Activated CD4-positive, alpha-beta memory T cell treated with anti-CD3 and anti-CD28 coated beads, Interleukin-2, amount 10 ng/mL, durations not matched to agents 7 days and 5 days (primary cell): Measurements from ENCODE around the gene KRTAP5-10. TPM values are rescaled to one million over a fixed set of nuclear protein-coding genes. Genes with fewer than 3 reads are reported as not detected.
"Not testable (repeated sequence)": the region's sequence is repeated elsewhere in the genome, so short reads cannot be mapped to it uniquely, and the experiment has no call there.

Experiments used
- CTCF ChIA-PET: fragments of 350-600 bp; sonication (Branson Sonifier 250); formaldehyde crosslinking; loops from one replicate; lab custom pipeline; 2021; ENCODE audit warnings: antibody characterized with exemption, inconsistent platforms; lab: Charles Lee
- POLR2A ChIA-PET: fragments of 350-600 bp; sonication (Branson Sonifier 250); formaldehyde crosslinking; loops from one replicate; lab custom pipeline; 2021; ENCODE audit warnings: antibody characterized with exemption; lab: Charles Lee
- DNase-seq: peaks from one replicate; pipeline ENCODE4 v3.0.0-alpha.2; 2020
- H3K27ac Mint-ChIP-seq: one replicate; pipeline ENCODE4 v1.8.0; 2021; ENCODE audit warnings: mild to moderate bottlenecking, mixed read lengths
- H3K27me3 Mint-ChIP-seq: one replicate; pipeline ENCODE4 v1.8.0; 2021; ENCODE audit warnings: mixed read lengths
- H3K36me3 Mint-ChIP-seq: one replicate; pipeline ENCODE4 v1.8.0; 2021; ENCODE audit warnings: low read depth, mixed read lengths
- H3K4me1 Mint-ChIP-seq: one replicate; pipeline ENCODE4 v1.8.0; 2021; ENCODE audit warnings: mixed read lengths
- H3K4me3 Mint-ChIP-seq: one replicate; pipeline ENCODE4 v1.8.0; 2021; ENCODE audit warnings: mild to moderate bottlenecking, mixed read lengths
- H3K9me3 Mint-ChIP-seq: one replicate; pipeline ENCODE4 v1.8.0; 2021; ENCODE audit warnings: mixed read lengths
- total RNA-seq, 2 experiments: library from RNA; stranded (reverse); gene quantifications; one replicate each; pipeline ENCODE4 v1.2.3, GENCODE V29; 2021

The KRTAP5-10 gene
- total RNA-seq, 2 experiments from 2014 or later, result 0.20 TPM; not detected in 1

DNA sequence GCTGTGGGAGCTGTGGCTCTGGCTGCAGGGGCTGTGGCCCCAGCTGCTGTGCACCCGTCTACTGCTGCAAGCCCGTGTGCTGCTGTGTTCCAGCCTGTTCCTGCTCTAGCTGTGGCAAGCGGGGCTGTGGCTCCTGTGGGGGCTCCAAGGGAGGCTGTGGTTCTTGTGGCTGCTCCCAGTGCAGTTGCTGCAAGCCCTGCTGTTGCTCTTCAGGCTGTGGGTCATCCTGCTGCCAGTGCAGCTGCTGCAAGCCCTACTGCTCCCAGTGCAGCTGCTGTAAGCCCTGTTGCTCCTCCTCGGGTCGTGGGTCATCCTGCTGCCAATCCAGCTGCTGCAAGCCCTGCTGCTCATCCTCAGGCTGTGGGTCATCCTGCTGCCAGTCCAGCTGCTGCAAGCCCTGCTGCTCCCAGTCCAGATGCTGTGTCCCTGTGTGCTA, 16.6 kb upstream of the KRTAP5-10 start:
- Mint-ChIP-seq H3K4me3 (no peak overlapping the region), H3K4me1 (no peaks in the 10 kb centered on the region), H3K27ac (no peak overlapping the region), H3K36me3 (no peaks in the 10 kb centered on the region), H3K27me3 (peaks cover 16% of the 10 kb centered on the region), H3K9me3 (peaks cover 5% of the 10 kb centered on the region)
- CTCF ChIA-PET, result no interaction called here
- POLR2A ChIA-PET, result no interaction called here
- DNase-seq, result no peak

DNA sequence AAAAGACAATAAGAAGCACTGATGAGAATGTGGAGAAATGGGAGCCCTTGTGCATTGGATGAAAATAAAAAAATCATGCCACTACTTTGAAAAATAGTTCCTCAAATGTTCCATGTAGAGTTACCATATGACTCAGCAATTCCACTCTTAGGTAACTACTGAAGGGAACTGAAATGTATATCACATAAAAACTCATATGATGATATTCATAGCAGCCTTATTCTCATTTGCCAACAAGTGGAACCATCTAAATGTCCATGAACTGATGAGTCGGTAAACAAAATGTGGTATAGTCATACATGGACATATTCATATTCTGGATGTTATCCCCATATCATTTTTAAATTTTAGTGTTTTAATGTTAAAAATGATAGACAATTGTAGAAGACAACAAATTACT, 13.7 kb upstream of the KRTAP5-10 start:
- H3K36me3 Mint-ChIP-seq, result no peaks in the 10 kb centered on the region
- CTCF ChIA-PET, result no interaction called here
- no peaks in the 10 kb centered on the region for H3K4me1 Mint-ChIP-seq
- no peak overlapping the region for H3K4me3 Mint-ChIP-seq
- H3K9me3 Mint-ChIP-seq, result no peaks in the 10 kb centered on the region
- POLR2A ChIA-PET, result no interaction called here
- H3K27ac Mint-ChIP-seq, result no peak overlapping the region
- no peak for DNase-seq
- peaks cover 8% of the 10 kb centered on the region for H3K27me3 Mint-ChIP-seq

- Mint-ChIP-seq H3K36me3 (no peaks in the 10 kb centered on the region), H3K27me3 (peaks cover 13% of the 10 kb centered on the region), H3K9me3 (no peaks in the 10 kb centered on the region), H3K4me1 (no peaks in the 10 kb centered on the region), H3K27ac (no peak overlapping the region), H3K4me3 (no peak overlapping the region)
- ChIA-PET POLR2A (no interaction called here), CTCF (no interaction called here)
- no peak for DNase-seq
Measured at GRCh38 chr11:71554996-71555395, 10.4 kb upstream of the KRTAP5-10 start.

DNA sequence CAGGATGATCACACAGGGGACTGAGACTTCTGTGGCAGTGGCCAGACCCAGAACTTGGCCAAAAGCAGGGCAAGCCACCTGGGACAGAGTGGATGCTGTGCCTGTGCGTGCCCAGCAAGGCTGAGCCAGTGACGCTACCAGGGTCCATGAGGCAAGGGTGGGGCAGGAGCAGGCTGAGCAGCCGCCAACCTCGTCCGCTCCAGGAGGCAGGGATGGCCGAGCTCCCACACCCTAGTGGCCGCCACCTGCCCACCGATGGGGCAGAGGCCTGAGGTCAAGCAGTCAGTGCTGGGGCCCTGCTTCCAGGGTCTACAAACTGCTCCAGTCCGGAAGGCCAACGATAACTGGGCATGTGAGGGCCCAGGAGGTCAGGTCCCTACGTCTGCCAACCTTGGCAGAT, 9.9 kb upstream of the KRTAP5-10 start:
- ChIA-PET POLR2A (no interaction called here), CTCF (no interaction called here)
- Mint-ChIP-seq H3K27ac (no peak overlapping the region), H3K9me3 (no peaks in the 10 kb centered on the region), H3K27me3 (peaks cover 13% of the 10 kb centered on the region), H3K36me3 (no peaks in the 10 kb centered on the region), H3K4me1 (no peaks in the 10 kb centered on the region), H3K4me3 (no peak overlapping the region)
- no peak for DNase-seq

DNA sequence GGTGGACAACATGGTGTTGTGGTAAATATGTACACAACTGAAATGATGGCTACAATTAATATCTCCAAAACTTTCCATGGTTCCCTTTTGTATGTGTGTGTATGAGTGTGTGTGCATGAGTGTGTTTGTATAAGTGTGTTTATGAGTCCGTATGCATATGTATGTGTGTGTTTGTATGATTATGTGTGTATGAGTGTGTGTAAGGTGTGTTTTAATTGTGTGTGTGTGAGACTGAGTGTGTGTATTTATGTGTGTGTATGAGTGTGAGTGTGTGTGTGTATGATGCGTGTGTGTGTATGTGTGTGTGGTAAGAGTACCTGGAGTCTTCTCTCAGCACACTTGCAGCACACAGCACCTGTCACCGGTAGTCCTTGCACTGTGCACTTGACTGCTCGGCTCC, 9.3 kb upstream of the KRTAP5-10 start:
- H3K9me3 Mint-ChIP-seq, result no peaks in the 10 kb centered on the region
- ChIA-PET POLR2A (no interaction called here), CTCF (no interaction called here)
- no peaks in the 10 kb centered on the region for H3K36me3 Mint-ChIP-seq
- H3K27me3 Mint-ChIP-seq, result peaks cover 15% of the 10 kb centered on the region
- no peak overlapping the region for H3K27ac Mint-ChIP-seq
- no peak for DNase-seq
- H3K4me1 Mint-ChIP-seq, result no peaks in the 10 kb centered on the region
- no peak overlapping the region for H3K4me3 Mint-ChIP-seq

DNA sequence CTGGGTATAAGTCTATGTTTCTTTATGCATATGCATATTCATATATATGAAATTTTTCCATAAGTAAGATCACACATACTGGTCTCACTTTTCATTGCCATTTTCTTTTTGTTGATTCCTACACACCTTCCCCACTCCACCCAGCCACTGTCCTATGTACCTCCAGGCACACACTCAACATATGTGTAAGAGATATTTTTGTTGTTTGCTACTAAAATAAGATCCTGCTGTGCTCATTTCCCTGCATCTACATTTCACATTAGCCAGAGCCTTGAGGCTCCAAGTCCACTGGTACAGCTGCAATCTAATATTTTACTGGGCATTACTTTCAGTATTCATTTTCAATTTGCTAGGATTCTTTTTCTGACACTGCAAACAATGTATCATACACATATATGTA, 8.1 kb upstream of the KRTAP5-10 start:
- Mint-ChIP-seq H3K4me3 (no peak overlapping the region), H3K36me3 (no peaks in the 10 kb centered on the region), H3K27me3 (peaks cover 18% of the 10 kb centered on the region), H3K27ac (no peak overlapping the region), H3K4me1 (no peaks in the 10 kb centered on the region), H3K9me3 (no peaks in the 10 kb centered on the region)
- ChIA-PET POLR2A (no interaction called here), CTCF (no interaction called here)
- no peak for DNase-seq

GRCh38 chr11:71558996-71559395, 6.4 kb upstream of the KRTAP5-10 start:
- CTCF ChIA-PET, result no interaction called here
- Mint-ChIP-seq H3K27me3 (peaks cover 30% of the 10 kb centered on the region), H3K4me1 (no peaks in the 10 kb centered on the region), H3K27ac (no peak overlapping the region), H3K4me3 (no peak overlapping the region), H3K9me3 (no peaks in the 10 kb centered on the region), H3K36me3 (no peaks in the 10 kb centered on the region)
- DNase-seq, result no peak
- POLR2A ChIA-PET, result no interaction called here

- Mint-ChIP-seq H3K4me1 (no peaks in the 10 kb centered on the region), H3K9me3 (no peaks in the 10 kb centered on the region), H3K36me3 (no peaks in the 10 kb centered on the region), H3K27ac (no peak overlapping the region), H3K27me3 (peaks cover 36% of the 10 kb centered on the region), H3K4me3 (no peak overlapping the region)
- DNase-seq, result no peak
- CTCF ChIA-PET, result no interaction called here
- POLR2A ChIA-PET, result no interaction called here
Measured at GRCh38 chr11:71562120-71562519, 3.2 kb upstream of the KRTAP5-10 start.

GRCh38 chr11:71563406-71563805, 2.0 kb upstream of the KRTAP5-10 start:
- no peaks in the 10 kb centered on the region for H3K4me1 Mint-ChIP-seq
- H3K4me3 Mint-ChIP-seq, result no peak overlapping the region
- peaks cover 31% of the 10 kb centered on the region for H3K27me3 Mint-ChIP-seq
- H3K27ac Mint-ChIP-seq, result no peak overlapping the region
- ChIA-PET CTCF (interaction anchor here (0.8 to 1.3 kb wide), 2 partner anchors 17 to 749 kb away, joined by 3 read pairs; no protein-coding TSS in a partner anchor), POLR2A (no interaction called here)
- DNase-seq, result peak; percentile 22
- no peaks in the 10 kb centered on the region for H3K36me3 Mint-ChIP-seq
- H3K9me3 Mint-ChIP-seq, result no peaks in the 10 kb centered on the region

- ChIA-PET CTCF (no interaction called here), POLR2A (no interaction called here)
- H3K36me3 Mint-ChIP-seq, result no peaks in the 10 kb centered on the region
- H3K9me3 Mint-ChIP-seq, result no peaks in the 10 kb centered on the region
- no peak overlapping the region for H3K27ac Mint-ChIP-seq
- no peaks in the 10 kb centered on the region for H3K4me1 Mint-ChIP-seq
- no peak for DNase-seq
- H3K27me3 Mint-ChIP-seq, result peaks cover 27% of the 10 kb centered on the region
- no peak overlapping the region for H3K4me3 Mint-ChIP-seq
Measured at GRCh38 chr11:71564430-71564829, 933 bp upstream of the KRTAP5-10 start.

DNA sequence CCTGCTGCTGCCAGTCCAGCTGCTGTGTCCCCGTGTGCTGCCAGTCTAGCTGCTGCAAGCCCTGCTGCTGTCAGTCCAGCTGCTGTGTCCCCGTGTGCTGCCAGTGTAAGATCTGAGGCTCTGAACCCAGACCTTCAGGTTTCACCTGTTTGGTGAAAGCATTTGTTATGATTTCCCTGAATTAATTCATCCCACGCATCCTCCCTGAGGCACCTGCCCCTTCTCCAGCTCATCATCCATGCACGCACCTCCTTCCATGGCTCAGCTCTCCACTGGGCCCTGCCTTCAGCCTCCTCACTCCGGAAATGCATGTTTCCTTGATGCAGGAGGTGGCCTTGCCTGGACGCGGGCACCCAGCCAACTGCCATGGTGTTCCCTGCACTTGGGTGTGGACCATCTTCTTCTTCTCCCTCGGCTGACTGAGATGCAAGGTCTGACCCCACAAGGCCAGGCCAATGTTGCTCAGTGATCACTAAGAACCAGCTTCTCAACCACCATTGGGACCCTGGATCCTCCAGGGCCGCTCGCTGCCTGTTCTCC, 788 bp downstream of the KRTAP5-10 start:
- no peaks in the 10 kb centered on the region for H3K36me3 Mint-ChIP-seq
- H3K4me1 Mint-ChIP-seq, result no peaks in the 10 kb centered on the region
- POLR2A ChIA-PET, result no interaction called here

DNA sequence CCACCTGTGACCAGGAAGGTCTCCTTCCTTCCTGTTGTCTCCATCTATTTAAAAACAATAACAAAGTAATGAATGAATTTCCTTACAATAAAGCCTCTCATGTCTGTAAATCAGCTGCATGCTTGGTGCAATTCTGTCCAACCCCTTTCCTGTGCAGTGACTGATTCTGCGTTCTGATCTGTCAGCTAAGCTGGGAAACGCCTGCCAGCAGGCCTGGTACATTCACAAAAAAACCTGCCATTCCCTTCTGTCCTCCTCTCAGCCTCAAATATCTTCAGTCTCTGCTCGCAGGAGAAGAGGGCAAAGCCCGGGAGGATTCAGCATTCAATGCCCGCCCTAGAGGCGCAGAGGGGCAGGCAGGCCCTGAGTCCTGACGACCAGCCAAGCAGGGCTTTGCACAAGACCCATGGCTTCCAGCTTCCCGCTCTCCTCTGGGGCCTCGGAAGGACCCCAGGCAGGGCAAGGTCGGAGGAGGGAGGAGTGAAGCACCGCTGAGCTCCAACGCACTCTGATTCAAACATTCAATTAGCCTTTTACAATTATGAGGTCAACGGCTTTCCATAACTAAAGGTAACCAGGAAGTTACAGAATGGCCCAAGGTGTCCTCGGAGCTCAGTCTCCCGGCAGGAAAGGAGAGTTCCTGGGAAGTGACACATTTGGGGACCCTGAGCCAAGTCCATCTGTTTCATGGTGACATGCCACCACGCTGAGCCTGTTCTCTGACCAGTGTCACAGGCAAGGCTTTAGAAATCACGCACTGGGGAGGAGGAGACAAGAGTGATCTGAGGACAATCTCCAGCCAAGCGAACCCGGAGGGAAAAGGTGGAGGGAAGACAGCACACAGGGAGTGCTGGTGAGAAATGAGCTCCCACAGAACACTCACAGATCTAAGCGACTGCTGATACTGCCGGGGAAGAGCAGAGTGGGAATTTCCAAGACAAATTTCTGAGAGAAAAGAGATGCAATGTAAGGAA, 1.6 kb downstream of the KRTAP5-10 start:
- CTCF ChIA-PET, POLR2A ChIA-PET, DNase-seq, H3K9me3 Mint-ChIP-seq, H3K27ac Mint-ChIP-seq, H3K36me3 Mint-ChIP-seq, H3K4me3 Mint-ChIP-seq, H3K4me1 Mint-ChIP-seq: not testable (repeated sequence)
- H3K27me3 Mint-ChIP-seq, result peaks cover 24% of the 10 kb centered on the region

More for the DNA sequence above, 788 bp downstream of the KRTAP5-10 start:
- no peak for DNase-seq
- Mint-ChIP-seq H3K9me3 (no peaks in the 10 kb centered on the region), H3K27me3 (peaks cover 26% of the 10 kb centered on the region), H3K4me3 (no peak overlapping the region), H3K27ac (no peak overlapping the region)
- CTCF ChIA-PET, result no interaction called here

DNA sequence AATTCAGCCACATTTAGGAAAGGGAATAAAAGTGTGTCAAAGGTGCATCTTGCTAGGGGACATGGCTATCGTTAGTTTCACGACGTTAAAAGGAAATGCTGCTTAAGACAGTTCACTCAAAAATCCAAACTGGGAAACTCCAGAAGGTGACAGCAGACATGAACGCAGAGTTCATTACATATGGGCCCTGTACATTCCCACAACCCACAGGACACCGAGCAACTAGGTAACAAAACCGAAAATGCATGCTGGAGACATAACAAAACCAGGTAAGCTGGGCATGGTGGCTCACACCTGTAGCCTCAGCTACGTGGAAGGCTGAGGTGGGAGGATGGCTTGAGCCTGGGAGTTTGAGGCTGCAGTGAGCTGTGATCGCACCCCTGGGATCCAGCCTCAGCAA, 2.3 kb downstream of the KRTAP5-10 start:
- peaks cover 21% of the 10 kb centered on the region for H3K27me3 Mint-ChIP-seq
- CTCF ChIA-PET, result not testable (repeated sequence)

More for the DNA sequence above, 2.3 kb downstream of the KRTAP5-10 start:
- H3K36me3 Mint-ChIP-seq, H3K27ac Mint-ChIP-seq, POLR2A ChIA-PET, DNase-seq, H3K4me1 Mint-ChIP-seq, H3K9me3 Mint-ChIP-seq, H3K4me3 Mint-ChIP-seq: not testable (repeated sequence)
